Measurements from ENCODE around the gene SMPD1.

The SMPD1 gene

DNA sequence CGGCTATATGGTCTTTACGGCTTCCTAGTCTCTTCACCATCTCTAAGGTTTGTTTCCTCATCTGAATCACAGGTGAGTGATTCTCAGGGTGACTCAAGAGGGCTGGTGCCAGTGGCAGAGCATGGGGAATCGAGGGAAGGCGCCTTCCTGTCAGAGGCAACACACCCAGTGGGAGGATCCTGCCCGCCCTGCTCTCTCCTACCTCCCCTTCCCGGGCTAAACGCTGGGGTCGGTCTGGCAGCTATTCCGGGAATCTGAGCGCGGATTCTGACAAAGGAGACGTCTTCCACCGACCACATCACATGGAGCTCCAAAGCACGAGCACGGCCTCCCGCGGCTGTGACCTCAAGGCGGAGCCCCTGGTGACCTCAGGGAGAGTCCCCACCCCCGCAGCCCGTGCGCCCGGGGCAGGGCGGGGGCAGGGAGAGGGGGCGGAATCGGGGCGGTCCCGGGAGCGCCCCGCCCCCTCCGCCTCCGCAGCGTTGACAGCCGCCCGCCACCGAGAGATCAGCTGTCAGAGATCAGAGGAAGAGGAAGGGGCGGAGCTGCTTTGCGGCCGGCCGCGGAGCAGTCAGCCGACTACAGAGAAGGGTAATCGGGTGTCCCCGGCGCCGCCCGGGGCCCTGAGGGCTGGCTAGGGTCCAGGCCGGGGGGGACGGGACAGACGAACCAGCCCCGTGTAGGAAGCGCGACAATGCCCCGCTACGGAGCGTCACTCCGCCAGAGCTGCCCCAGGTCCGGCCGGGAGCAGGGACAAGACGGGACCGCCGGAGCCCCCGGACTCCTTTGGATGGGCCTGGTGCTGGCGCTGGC lies at the start of gene SMPD1:
Gene SMPD1 (plus strand): TSS at position 570 of the 813 bp plus-strand sequence. CDS start 125 bp downstream, at position 695.
- DNase-seq (ENCODE audit: low read depth in 2 of 2), result peak; percentile 89 to 94

DNA sequence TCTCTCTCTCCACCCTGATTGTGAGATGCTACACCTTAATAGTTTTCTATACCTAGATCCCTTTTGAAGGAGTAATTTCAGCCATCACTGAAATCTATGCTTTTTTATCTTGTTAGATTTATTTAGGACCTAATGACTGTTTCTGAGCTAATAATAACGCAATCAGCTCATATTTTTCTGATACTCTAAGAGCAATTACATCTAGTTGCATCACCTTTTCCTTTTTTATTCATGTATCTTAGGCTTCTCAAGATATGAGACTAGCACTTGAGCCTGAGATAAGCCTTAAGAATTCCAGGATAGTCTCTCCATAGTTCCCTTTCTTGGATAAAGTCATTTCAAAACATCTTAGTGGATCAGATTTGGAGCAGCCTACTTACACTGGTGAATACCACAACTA lies 44.9 kb upstream of the SMPD1 start:
- DNase-seq (ENCODE audit: low read depth in 2 of 2), result no peak

DNA sequence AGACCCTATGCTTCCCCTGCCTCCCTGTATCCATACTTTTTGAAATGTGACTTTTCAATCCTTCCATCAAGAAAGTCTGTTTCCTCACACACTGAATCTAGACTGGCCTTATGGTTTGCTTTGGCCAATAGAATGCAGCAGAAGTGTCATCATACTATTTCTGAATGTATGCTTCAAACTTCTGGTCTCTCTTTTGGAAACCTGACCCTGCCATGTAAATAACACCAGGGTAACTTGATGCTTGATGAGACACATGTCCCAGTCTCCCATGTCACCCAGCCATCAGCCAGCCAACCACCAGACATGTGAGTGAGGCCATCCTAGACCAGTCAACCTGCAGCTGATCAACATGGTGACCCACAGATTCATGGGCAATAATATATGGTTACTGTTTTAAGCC lies 40.2 kb upstream of the SMPD1 start:
- DNase-seq (ENCODE audit: low read depth in 2 of 2), result no peak

DNA sequence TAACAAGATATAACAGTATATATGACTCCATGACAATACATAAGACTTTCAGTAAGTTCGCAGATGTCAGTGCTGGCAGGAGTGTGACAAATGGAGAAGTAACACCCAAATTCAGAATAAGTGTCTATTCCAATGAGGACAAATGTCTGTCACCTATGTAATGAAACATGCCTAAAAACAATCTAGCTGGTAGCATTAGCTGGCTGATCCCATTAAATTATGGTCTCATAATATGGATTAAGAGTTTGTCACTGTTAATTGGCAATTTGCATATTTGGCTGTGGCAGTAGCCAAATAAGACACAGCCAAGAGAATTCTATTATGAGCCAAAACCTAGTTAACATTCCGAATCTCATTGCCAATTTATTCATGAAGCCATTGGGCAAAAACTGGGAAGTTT lies 39.8 kb upstream of the SMPD1 start:
- no peak for DNase-seq (ENCODE audit: low read depth in 2 of 2)

DNA sequence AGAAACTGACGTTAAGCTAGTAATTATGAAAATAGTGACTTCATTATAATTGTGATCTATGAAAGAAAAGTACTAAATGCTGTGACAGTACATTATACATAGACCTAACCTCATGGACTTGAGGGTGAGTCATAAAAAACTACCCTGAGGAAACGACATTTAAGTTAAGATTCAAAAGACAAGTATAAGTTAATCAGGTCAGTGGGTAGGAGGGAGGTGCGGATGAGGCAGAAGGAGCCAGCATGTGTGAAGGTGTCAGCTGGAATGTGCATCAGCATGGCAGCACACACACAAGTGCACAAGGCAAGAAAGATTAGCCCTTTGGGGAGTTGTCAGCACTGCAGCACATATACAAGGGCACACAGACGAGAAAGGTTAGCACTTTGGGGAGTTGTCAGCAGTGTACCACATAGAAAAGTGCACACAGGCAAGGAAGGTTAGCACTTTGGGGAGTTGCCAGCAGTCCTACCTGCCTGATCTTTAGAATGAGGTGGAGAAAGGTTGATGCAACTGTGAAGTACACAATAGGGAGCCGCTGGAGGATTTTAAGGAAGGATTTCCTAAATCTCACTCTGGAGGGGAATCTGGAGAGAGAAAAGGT lies 38.4 kb upstream of the SMPD1 start:
- DNase-seq (ENCODE audit: low read depth in 2 of 2), result no peak

DNA sequence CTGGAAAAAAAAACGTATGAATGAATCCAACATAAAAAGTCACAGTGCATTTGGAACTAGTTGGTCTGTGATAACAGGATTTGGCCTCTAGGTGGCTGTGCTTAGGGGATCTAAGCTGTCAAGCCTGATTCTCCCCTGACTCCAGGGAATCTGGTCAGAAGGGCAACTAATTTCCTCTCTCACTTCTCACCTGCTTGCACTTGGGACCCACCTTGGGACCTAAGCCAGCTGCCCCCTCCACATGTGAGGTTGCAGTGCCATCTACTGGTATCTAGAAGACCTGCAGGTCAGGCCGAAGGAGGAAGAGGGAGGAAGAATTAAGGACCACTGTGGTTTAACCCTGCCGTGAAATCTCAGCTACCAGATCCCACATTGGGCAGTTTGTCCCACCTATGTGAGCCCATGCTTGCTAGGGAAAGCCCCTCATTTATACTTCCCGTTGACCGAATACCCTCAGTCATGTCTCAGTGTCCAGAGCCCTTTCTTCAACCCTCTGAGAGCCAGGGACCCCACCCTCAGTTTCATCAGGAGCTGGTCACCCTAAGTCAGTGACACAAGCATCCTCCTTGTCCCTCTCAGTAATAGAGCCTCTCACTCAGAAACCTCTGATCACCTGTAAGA lies 36.8 kb upstream of the SMPD1 start:
- peak; percentile 25 to 27 for DNase-seq (ENCODE audit: low read depth in 2 of 2)

DNA sequence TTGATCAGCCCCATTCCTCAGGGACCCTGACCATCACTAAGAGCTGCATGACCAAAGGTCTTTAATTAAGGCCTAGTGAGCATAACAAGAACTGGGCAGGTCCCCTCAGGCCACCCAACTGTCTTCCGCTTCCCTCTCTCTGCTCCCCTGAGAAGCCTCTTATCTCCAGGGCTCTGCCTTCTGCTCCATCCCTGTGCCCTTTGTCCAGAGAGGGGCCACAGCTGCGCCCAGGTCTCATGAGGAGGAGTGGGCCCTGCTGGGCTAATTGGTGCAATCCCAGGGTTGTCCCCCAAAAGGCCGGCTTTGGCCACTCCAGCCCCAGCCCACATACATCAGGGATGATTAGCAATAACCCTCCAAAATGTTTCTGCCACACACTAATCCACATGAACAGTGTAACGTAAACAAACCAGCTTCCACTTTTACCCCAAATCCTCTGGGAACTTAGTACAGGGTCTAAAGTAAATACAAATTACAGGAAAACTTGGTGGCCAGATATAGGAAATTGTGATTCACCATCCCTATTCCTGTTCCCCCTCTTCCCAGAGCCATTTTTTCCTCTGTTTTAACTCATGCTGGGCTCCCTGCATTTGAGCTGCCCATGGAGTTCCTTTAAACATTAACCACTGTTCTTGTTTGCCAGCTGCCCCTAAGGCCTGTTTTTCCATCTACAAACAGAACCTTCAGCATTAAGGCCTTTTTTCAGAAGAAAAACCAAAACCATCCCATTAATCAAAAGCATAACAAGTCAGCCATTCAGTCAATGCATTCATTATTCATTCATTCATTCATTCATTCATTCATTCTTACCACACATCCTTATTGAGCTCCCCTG lies 35.4 kb upstream of the SMPD1 start:
- no peak for DNase-seq (ENCODE audit: low read depth in 2 of 2)

DNA sequence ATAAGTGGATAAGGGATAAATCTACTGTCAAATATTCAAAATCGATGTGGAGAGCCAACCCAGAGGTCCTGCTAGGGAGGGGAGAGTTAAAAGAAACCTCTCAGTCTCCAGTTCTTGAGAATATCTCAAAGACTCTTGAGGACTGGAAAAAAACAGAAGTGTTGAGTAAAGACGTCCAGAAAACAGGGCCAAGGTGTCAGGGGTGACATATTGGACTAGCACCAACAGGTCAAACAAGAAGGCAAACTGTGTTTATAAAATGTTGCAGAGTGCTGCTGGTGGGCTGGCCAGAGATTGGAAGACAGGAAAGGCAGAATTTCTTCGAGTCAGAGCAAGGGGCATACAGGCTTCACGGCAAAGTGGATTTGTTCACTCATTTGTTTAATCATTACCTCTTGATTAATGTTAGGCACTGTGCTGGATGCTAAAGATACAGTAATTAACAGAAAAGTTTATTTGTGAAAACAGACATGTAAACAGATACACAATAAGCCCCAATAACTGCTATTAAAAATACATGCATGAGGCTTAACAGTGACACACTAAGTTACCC lies 33.7 kb upstream of the SMPD1 start:
- no peak for DNase-seq (ENCODE audit: low read depth in 2 of 2)

DNA sequence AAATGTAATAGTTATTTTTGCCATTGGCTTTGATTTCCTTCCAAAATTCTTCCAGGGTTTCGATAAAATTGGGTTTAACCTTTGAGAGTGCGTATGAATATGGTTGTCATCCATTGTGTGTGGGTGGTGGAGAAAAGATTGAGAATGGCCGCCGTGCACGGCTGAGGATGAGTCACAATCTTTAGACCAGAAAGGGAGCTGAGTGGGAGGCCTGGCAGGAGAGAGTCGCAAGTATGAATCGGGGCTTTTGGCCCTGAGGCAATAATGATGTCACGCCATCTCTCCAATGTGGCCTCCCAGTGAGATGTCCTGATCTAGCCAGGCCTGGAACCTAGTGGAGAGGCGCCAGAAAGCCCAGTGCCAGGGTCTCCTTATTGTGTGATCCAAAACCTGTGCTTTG lies 33.1 kb upstream of the SMPD1 start:
- no peak for DNase-seq (ENCODE audit: low read depth in 2 of 2)

DNA sequence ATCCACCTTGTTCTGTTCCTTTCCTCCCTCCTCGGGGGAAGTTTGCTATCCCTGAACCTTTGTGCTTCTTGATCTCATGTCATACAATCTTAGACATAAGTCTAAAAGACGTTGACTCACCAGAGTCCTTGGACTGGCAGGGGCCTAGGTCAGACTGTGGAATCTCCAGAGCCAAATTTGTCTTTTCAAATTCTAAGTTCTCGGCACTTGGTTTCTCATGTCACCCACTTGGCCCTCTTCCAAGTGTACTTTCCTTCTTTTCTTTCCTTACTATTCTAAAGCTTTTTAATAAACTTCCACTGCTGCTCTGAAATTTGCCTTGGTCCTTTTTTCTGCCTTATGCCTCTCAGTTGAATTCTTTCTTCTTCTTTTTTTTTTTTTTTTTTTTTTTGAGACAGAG lies 30.1 kb upstream of the SMPD1 start:
- DNase-seq (ENCODE audit: low read depth in 2 of 2), result no peak

DNA sequence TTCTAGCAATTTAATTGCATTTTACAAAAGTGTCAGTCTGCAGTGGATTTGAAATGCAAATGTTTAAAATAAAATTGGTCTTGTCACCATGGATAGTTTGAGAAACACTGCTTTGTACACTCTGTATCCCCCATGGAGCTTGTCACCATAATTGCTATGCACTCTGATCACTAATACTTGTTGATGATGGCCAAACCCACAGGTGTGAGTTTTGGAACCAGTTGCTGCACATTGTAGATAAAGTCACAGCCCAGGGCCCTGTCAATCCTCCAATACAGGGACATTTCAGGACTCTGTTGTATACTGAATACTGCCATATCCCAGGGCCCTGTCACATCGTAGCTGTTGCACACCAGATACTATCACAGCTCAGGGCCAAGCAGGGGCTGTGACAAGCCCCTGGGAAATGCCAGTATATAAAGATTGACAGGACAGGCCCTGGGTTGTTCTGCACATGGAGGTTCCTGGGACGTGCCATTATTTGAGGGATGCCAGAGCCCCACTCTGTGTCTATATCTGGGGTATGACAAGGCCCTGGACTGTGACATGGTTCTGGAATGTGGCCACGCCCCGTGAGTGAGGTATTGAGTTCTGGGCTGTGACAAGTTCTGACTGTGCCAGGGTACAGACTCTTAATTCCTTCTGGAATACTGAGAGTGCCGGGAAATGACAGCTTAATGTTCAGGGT lies 27.9 kb upstream of the SMPD1 start:
- DNase-seq (ENCODE audit: low read depth in 2 of 2), result no peak

DNA sequence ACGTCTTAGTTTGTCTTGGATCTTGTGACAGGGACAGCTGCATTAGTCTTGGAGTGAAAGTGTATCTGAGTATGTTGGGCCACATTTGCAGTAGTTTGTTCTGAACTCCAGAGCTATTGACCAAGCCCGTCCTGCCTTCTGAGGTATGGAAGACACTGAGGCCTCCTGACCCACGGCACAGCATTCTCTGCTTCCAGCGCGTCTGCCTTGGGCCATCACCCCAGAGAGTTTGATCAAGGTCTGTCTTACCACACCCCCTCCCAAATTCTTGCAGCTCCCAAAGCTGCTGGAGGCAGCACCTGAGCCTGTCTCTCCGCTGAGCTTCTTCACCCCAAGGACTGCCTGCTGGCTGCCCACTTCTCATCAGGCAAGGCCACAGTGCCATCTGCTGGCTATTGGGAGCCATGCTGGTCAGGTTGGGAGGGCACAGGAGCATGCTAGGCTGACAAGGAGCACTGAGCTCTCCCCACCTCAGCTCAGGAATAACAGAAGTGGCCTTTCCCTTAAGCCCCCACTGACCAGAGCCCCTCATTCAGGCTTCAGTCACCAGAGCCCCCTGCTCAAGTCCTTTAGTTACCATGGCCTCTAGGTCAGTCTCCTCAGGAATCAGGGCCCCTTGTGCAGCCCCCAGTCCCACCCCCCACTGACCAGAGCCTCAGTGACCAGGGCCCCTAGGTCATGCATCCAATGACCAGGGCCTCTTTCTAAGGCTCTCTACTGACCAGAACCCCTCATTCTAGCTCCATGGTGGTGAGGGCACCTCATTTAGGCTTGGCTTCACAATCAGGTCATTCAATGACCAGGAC lies 27.2 kb upstream of the SMPD1 start:
- DNase-seq (ENCODE audit: low read depth in 2 of 2), result peak in 1 of 2 donors; percentile 36

DNA sequence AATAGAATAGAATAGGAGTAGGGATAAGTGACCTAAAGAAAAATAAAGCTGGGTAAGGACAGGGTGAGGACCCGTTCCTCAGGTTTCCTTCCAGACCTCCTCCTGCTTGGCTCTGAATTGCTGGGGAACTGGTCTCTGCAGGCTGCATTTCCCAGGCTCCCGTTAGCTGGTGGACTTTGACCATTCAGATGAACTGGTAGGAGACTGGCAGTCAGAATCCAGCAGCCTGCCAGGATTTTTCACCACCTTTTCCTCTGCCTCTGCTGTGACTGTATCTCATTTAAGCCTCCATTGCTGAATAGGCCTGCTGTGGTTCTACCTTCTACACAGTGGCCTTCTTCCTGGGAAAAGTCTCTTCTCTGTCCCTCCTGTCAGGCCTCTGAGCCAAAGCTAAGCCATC lies 24.6 kb upstream of the SMPD1 start:
- no peak for DNase-seq (ENCODE audit: low read depth in 2 of 2)

DNA sequence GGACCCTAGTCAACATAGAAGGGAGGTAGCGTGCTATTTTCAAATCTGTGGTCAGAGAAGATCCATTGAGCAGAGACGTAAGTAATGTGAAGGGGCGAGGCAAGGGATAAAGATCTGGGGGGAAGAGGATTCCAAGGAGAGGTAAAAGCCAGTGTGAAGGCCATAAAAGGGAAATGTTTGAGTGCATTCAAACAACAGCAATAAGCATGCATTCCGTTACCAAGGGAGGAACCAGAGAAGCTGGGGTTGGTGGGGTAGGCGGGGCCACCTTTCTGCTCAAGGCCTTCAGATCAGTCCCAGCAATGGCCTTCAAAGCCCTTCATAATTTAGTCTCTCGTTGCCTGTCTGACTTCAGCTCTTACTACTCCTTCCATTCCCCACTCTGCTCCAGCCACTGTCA lies 18.4 kb upstream of the SMPD1 start:
- DNase-seq (ENCODE audit: low read depth in 2 of 2), result no peak

DNA sequence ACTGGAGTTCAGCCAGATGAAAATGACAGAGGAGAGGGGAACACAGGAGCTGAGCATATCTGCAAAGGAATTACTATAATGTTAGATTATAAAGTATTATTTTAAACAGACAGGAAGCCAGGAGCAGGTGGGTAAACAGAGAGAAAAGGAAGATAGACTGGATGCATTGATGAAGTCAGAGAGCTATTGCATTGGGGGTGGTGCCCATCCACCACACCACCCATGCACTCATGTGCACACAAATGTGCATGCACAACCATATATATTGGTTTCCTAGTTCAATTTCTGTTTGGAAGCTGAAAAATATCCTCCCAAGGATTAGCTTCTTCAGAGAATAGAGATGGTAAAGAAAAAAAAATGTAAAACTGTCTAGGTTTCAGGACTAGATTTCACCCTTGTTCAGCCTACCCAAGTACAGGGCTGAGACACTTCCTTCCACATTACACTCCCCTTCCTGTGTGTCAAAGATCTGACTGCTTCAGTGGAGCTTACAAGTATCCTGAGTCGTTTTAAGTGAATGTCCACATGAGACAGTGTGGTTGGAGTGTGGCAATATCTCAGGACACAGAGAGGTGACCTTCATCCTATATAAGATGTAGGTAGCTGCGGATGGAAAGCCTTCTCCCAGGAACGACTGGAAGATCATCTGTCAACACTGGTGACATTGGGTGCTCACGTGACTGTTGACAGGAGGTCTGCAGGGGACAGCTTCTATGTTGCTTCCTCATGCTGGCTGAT lies 12.2 kb upstream of the SMPD1 start:
- no peak for DNase-seq (ENCODE audit: low read depth in 2 of 2)

DNA sequence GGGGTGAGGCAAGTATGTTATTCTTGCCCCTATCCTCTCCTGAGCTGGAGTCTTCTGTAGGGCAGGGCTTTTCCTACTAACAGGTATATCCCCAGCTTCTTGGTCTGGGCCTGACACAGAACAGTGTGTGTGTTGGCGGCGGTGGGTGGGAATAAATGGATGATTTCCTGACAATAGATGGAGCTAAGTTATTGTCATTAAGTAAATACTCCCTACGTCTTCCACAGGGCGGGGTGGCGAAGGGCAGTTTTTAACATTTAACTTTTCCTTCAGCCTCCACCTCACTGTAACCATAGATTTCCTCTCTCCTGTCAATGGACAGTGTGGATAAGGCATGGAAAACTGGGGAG lies 11.7 kb upstream of the SMPD1 start:
- DNase-seq (ENCODE audit: low read depth in 2 of 2), result no peak

DNA sequence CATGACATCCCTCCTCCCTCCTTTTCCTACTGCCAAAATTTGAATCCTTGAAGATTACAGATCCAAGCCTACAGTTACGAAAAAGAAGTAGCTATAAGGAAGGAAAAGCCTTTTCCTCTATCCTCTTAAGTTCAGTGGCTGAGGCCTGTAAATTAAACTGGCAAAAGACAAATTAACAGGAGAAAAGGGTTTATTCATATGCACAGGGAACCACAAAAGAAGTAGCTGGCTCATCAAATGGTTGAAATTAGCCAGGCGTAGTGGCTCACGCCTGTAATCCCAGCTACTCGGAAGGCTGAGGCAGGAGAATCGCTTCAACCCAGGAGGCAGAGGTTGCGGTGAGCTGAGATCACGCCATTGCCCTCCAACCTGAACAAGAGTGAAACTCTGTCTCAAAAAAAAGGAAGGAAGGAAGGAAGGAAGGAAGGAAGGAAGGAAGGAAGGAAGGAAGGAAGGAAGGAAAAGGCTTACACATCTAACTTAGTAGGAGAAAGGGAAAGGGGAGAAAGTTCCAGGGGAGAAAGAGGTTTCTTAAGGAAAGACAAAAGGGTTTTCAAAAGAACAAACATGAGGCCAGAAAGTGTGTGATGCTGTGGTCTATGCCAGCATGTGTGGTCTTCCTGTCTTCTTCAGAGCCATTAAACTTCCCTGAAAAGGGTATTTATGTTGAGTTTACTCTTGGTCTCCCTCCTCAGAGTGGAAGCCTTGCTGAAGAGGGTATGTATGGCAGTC lies 5.1 kb upstream of the SMPD1 start:
- no peak for DNase-seq (ENCODE audit: low read depth in 2 of 2)

DNA sequence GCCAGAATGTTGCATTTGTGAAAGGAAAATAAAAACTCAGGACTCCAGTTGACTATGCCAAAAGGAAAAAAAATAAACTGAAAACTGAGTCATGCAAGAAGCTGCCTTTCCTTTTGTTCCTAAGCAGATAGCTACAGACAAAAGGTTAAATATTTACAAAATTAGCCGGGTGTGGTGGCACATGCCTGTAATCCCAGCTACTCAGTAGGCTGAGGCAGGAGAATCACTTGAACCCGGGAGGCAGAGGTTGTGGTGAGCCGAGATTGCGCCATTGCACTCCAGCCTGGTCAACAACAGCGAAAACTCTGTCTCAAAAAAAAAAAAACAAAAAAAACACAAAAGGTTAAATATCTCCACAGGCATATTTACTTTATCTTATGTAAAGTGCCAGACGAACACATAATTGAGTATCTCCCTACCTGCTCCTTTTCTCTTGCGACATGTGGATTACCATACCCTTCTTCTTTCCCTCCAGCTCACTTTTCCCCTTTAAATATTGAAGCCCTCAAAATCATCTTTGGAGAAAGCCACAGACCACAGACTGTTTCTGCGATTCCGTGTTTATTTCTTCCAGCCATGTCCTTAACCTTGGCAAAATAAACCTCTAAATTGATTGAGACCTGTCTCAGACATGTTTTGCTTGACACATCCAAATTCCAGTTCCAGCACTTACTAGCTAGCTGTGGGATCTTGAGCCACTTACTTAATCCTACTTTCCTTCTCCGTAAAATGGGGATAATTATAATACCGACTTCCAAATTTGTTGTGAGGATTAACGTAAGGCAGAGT lies 2.3 kb upstream of the SMPD1 start:
- no peak for DNase-seq (ENCODE audit: low read depth in 2 of 2)

All from activated CD8-positive, alpha-beta memory T cell treated with anti-CD3 and anti-CD28 coated beads for 4 hours (primary cell).